HepG2 (cell line): Measurements from ENCODE around the gene WDR62. TPM values are rescaled to one million over a fixed set of nuclear protein-coding genes. Genes with fewer than 3 reads are reported as not detected.

ENCODE experiments used
- ADNP ChIP-seq: sonication (generic); formaldehyde crosslinking; IDR thresholded peaks from 2 replicates; pipeline ENCODE4 v1.4.0; 2020; ENCODE audit warnings: missing genetic modification reagents
- AGO1 ChIP-seq: fragments of 200-400 bp; formaldehyde crosslinking; IDR thresholded peaks from 2 replicates; pipeline ENCODE4 v1.6.1; 2017; ENCODE audit warnings: mild to moderate bottlenecking, low read depth, low read length, moderate library complexity; ENCODE audit not compliant: poor library complexity, severe bottlenecking
- polyA plus RNA-seq, 8 experiments: library from polyadenylated mRNA; depleted of rRNA in 3 of 8; stranded (reverse) in 7 of 8; unstranded in 1 of 8; fragments of >200 nt; fragmentation: Illumina TruSeq in 4 of 8; extraction: Trizol in 4 of 8; gene quantifications; 2 replicates each; pipeline versions ENCODE4 v1.2.1 to v1.2.3, GENCODE V29; 2011 to 2016; ENCODE audit warnings: low read depth in 4 of 8, missing spikeins in 1 of 8, mixed read lengths in 1 of 8; ENCODE audit not compliant: insufficient read depth in 1 of 8
- total RNA-seq, 5 experiments: library from RNA; depleted of rRNA; stranded (reverse); fragments of >200 nt; fragmentation: Illumina TruSeq; extraction: Trizol; gene quantifications; 2 replicates each; pipeline ENCODE4 v1.2.3, GENCODE V29; 2016; ENCODE audit warnings: low read depth in 1 of 5
- TF ChIP-seq, protein P1 (sequence below): sonication (generic); formaldehyde crosslinking; conservative IDR thresholded peaks from 2 replicates; pipeline ENCODE4 v1.4.0; 2020; ENCODE audit warnings: mild to moderate bottlenecking, missing genetic modification reagents, moderate library complexity
- TF ChIP-seq, protein P2 (sequence below): sonication (generic); formaldehyde crosslinking; IDR thresholded peaks from 2 replicates; pipeline ENCODE4 v1.5.1; 2020; ENCODE audit warnings: mild to moderate bottlenecking, missing genetic modification reagents, moderate library complexity
- TF ChIP-seq, protein P3 (sequence below): sonication (generic); formaldehyde crosslinking; IDR thresholded peaks from 2 replicates; pipeline ENCODE4 v1.9.0; 2021; ENCODE audit warnings: mild to moderate bottlenecking, missing genetic modification reagents
- TF ChIP-seq, protein P4 (sequence below): sonication (generic); formaldehyde crosslinking; IDR thresholded peaks from 2 replicates; pipeline ENCODE4 v1.4.0; 2020; ENCODE audit warnings: mild to moderate bottlenecking, missing genetic modification reagents, borderline replicate concordance
- TF ChIP-seq, protein P5 (sequence below): fragments of 450-650 bp; IDR thresholded peaks from 2 replicates; pipeline ENCODE4 v1.6.1; 2017

WDR62 gene
- total and polyA plus RNA-seq, 2 of the 13 experiments (the other 11 are each of a cell fraction or from before 2014, with no cell fraction given): 5.8 to 12.5 TPM

DNA sequence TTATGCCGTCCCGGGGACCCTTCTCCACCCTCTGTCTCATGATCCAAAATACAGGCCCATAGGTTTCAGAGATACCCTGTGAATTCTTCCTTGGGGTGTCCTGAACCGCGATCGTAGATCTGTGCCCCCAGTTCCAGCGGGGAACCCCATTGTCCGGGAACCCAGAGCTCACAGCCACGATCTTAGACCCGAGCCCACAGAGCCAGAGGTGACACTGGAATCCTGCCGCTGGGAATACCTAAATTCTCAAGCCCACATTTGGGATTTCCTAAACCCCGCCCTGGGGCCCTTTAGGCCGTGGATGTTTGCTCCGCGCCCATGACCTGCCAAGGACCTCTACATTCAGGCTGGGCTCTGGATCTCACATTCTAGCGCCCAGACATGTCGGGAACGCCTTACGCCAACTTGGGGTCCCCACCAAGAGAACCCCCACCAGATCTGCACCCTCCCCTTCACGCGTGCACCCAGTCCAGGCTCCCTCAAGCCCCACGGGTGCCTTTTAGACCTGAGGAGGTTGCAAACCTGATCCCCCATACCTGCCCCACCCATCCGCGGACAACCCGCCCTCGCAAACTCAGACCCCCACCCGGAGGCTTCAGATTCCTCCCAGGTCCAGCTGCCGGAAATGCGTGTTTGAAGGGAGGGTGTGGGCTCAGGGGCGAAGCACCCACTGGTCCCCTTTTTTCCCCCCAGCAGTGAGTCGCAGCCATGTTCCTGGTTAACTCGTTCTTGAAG, 85.8 kb downstream of the WDR62 start (continued):
- TF ChIP-seq, protein P1, sequence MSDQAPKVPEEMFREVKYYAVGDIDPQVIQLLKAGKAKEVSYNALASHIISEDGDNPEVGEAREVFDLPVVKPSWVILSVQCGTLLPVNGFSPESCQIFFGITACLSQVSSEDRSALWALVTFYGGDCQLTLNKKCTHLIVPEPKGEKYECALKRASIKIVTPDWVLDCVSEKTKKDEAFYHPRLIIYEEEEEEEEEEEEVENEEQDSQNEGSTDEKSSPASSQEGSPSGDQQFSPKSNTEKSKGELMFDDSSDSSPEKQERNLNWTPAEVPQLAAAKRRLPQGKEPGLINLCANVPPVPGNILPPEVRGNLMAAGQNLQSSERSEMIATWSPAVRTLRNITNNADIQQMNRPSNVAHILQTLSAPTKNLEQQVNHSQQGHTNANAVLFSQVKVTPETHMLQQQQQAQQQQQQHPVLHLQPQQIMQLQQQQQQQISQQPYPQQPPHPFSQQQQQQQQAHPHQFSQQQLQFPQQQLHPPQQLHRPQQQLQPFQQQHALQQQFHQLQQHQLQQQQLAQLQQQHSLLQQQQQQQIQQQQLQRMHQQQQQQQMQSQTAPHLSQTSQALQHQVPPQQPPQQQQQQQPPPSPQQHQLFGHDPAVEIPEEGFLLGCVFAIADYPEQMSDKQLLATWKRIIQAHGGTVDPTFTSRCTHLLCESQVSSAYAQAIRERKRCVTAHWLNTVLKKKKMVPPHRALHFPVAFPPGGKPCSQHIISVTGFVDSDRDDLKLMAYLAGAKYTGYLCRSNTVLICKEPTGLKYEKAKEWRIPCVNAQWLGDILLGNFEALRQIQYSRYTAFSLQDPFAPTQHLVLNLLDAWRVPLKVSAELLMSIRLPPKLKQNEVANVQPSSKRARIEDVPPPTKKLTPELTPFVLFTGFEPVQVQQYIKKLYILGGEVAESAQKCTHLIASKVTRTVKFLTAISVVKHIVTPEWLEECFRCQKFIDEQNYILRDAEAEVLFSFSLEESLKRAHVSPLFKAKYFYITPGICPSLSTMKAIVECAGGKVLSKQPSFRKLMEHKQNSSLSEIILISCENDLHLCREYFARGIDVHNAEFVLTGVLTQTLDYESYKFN: no peak
- TF ChIP-seq, protein P2, sequence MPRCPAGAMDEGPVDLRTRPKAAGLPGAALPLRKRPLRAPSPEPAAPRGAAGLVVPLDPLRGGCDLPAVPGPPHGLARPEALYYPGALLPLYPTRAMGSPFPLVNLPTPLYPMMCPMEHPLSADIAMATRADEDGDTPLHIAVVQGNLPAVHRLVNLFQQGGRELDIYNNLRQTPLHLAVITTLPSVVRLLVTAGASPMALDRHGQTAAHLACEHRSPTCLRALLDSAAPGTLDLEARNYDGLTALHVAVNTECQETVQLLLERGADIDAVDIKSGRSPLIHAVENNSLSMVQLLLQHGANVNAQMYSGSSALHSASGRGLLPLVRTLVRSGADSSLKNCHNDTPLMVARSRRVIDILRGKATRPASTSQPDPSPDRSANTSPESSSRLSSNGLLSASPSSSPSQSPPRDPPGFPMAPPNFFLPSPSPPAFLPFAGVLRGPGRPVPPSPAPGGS (CRISPR knock-in tag): 0 out of 2 replicates have a peak, but pooled peaks have one; percentile 11
- TF ChIP-seq ADNP (CRISPR knock-in tag): no peak
- TF ChIP-seq, protein P3, sequence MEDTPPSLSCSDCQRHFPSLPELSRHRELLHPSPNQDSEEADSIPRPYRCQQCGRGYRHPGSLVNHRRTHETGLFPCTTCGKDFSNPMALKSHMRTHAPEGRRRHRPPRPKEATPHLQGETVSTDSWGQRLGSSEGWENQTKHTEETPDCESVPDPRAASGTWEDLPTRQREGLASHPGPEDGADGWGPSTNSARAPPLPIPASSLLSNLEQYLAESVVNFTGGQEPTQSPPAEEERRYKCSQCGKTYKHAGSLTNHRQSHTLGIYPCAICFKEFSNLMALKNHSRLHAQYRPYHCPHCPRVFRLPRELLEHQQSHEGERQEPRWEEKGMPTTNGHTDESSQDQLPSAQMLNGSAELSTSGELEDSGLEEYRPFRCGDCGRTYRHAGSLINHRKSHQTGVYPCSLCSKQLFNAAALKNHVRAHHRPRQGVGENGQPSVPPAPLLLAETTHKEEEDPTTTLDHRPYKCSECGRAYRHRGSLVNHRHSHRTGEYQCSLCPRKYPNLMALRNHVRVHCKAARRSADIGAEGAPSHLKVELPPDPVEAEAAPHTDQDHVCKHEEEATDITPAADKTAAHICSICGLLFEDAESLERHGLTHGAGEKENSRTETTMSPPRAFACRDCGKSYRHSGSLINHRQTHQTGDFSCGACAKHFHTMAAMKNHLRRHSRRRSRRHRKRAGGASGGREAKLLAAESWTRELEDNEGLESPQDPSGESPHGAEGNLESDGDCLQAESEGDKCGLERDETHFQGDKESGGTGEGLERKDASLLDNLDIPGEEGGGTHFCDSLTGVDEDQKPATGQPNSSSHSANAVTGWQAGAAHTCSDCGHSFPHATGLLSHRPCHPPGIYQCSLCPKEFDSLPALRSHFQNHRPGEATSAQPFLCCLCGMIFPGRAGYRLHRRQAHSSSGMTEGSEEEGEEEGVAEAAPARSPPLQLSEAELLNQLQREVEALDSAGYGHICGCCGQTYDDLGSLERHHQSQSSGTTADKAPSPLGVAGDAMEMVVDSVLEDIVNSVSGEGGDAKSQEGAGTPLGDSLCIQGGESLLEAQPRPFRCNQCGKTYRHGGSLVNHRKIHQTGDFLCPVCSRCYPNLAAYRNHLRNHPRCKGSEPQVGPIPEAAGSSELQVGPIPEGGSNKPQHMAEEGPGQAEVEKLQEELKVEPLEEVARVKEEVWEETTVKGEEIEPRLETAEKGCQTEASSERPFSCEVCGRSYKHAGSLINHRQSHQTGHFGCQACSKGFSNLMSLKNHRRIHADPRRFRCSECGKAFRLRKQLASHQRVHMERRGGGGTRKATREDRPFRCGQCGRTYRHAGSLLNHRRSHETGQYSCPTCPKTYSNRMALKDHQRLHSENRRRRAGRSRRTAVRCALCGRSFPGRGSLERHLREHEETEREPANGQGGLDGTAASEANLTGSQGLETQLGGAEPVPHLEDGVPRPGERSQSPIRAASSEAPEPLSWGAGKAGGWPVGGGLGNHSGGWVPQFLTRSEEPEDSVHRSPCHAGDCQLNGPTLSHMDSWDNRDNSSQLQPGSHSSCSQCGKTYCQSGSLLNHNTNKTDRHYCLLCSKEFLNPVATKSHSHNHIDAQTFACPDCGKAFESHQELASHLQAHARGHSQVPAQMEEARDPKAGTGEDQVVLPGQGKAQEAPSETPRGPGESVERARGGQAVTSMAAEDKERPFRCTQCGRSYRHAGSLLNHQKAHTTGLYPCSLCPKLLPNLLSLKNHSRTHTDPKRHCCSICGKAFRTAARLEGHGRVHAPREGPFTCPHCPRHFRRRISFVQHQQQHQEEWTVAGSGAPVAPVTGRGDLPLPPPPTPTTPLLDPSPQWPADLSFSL (CRISPR knock-in tag): 0 out of 2 replicates have a peak, but pooled peaks have one; percentile 9
- TF ChIP-seq AGO1: no peak
- TF ChIP-seq, protein P4, sequence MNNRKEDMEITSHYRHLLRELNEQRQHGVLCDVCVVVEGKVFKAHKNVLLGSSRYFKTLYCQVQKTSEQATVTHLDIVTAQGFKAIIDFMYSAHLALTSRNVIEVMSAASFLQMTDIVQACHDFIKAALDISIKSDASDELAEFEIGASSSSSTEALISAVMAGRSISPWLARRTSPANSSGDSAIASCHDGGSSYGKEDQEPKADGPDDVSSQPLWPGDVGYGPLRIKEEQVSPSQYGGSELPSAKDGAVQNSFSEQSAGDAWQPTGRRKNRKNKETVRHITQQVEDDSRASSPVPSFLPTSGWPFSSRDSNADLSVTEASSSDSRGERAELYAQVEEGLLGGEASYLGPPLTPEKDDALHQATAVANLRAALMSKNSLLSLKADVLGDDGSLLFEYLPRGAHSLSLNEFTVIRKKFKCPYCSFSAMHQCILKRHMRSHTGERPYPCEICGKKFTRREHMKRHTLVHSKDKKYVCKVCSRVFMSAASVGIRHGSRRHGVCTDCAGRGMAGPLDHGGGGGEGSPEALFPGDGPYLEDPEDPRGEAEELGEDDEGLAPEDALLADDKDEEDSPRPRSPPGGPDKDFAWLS: no peak
- TF ChIP-seq, protein P5, sequence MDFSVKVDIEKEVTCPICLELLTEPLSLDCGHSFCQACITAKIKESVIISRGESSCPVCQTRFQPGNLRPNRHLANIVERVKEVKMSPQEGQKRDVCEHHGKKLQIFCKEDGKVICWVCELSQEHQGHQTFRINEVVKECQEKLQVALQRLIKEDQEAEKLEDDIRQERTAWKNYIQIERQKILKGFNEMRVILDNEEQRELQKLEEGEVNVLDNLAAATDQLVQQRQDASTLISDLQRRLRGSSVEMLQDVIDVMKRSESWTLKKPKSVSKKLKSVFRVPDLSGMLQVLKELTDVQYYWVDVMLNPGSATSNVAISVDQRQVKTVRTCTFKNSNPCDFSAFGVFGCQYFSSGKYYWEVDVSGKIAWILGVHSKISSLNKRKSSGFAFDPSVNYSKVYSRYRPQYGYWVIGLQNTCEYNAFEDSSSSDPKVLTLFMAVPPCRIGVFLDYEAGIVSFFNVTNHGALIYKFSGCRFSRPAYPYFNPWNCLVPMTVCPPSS: no peak
